Measurements from ENCODE around the gene NFKBIE. TPM values are rescaled to one million over a fixed set of nuclear protein-coding genes. Genes with fewer than 3 reads are reported as not detected.

Gene NFKBIE
- total RNA-seq, 2 donors from 2014 or later, result 20.8 to 34.4 TPM

GRCh38 chr6:44217332-44218143 lies 47.8 kb downstream of the NFKBIE start:
- Histone ChIP-seq H3K4me1 (replicated peaks) (peaks cover 14% of the 10 kb centered on the region), H3K4me3 (no peak overlapping the region), H3K36me3 (no peaks in the 10 kb centered on the region), H3K27me3 (replicated peaks; ENCODE audit: insufficient read depth) (no peaks in the 10 kb centered on the region), H3K9me3 (no peaks in the 10 kb centered on the region), H3K27ac (no peak overlapping the region)
- DNase-seq (ENCODE audit: low spot score), result no peak
- 69% methylated on average over 16 of the region's 16 CpGs for WGBS
- intact Hi-C loops (cut with DNase I), result loop anchor here (2.0 kb wide), 1 partner anchor 19 kb away; no protein-coding TSS in a partner anchor
- TF ChIP-seq POLR2A (IDR thresholded peaks at IDR 0.05) (no peak), POLR2AphosphoS5 (IDR thresholded peaks at IDR 0.05) (no peak), CTCF (IDR thresholded peaks at IDR 0.05) (no peak)

GRCh38 chr6:44216677-44217331 lies 48.5 kb downstream of the NFKBIE start, which contains the start of gene MYMX:
TSS of gene MYMX (plus strand) at chr6:44216926. CDS start at chr6:44217472, 546 bp downstream.
- H3K9me3 ChIP-seq, result no peaks in the 10 kb centered on the region
- H3K36me3 ChIP-seq, result no peaks in the 10 kb centered on the region
- H3K27me3 ChIP-seq (replicated peaks; ENCODE audit: insufficient read depth), result no peaks in the 10 kb centered on the region
- intact Hi-C loops (cut with DNase I), result no loop called here
- TF ChIP-seq CTCF (IDR thresholded peaks at IDR 0.05) (no peak), POLR2A (IDR thresholded peaks at IDR 0.05) (no peak), POLR2AphosphoS5 (IDR thresholded peaks at IDR 0.05) (no peak)
- 42% methylated on average over 7 of the region's 7 CpGs for WGBS
- DNase-seq (ENCODE audit: low spot score), result no peak
- H3K27ac ChIP-seq, result no peak within 1 kb of the TSS
- H3K4me3 ChIP-seq, result no peak within 1 kb of the TSS
- peaks cover 10% of the 10 kb centered on the region for H3K4me1 ChIP-seq (replicated peaks)

- no peaks in the 10 kb centered on the region for H3K9me3 ChIP-seq
- H3K27ac ChIP-seq, result no peak overlapping the region
- intact Hi-C loops (cut with DNase I), result no loop called here
- no peak overlapping the region for H3K4me3 ChIP-seq
- H3K27me3 ChIP-seq (replicated peaks; ENCODE audit: insufficient read depth), result no peaks in the 10 kb centered on the region
- H3K4me1 ChIP-seq (replicated peaks), result peaks cover 6% of the 10 kb centered on the region
- no peak for DNase-seq (ENCODE audit: low spot score)
- WGBS, result 93% methylated on average over 6 of the region's 6 CpGs
- TF ChIP-seq POLR2A (IDR thresholded peaks at IDR 0.05) (no peak), POLR2AphosphoS5 (IDR thresholded peaks at IDR 0.05) (no peak), CTCF (IDR thresholded peaks at IDR 0.05) (no peak)
- no peaks in the 10 kb centered on the region for H3K36me3 ChIP-seq
Observed at GRCh38 chr6:44214307-44214706, 51.0 kb downstream of the NFKBIE start.

GRCh38 chr6:44211284-44211683 lies 54.1 kb downstream of the NFKBIE start:
- no peaks in the 10 kb centered on the region for H3K36me3 ChIP-seq
- 82% methylated on average over 3 of the region's 3 CpGs for WGBS
- H3K27me3 ChIP-seq (replicated peaks; ENCODE audit: insufficient read depth), result no peaks in the 10 kb centered on the region
- DNase-seq (ENCODE audit: low spot score), result no peak
- no peaks in the 10 kb centered on the region for H3K4me1 ChIP-seq (replicated peaks)
- intact Hi-C loops (cut with DNase I), result no loop called here
- TF ChIP-seq POLR2A (IDR thresholded peaks at IDR 0.05) (no peak), POLR2AphosphoS5 (IDR thresholded peaks at IDR 0.05) (no peak), CTCF (IDR thresholded peaks at IDR 0.05) (no peak)
- H3K9me3 ChIP-seq, result no peaks in the 10 kb centered on the region
- no peak overlapping the region for H3K27ac ChIP-seq
- H3K4me3 ChIP-seq, result no peak overlapping the region

MicroRNAs encoded within 50 kb of the gene (microRNA counts, 767-probe panel; counts per million panel counts)
- 431 to 1,117 counts per million in 2 donors for microRNA hsa-miR-4647

Small RNA genes within 50 kb of the gene (small RNA-seq; reads per million reads assigned to genes)
- 0 reads per million in 2 donors for gene RN7SL811P

Other genes with a start within 250 kb of the NFKBIE start
- 10 to 100 TPM; 35.7 to 48.1 TPM for gene MRPL14, start 138.1 kb downstream of the NFKBIE start, total RNA-seq
- gene TMEM63B, start 138.0 kb downstream of the NFKBIE start, total RNA-seq, result 100 to 1,000 TPM in 1 of 2 donors, 10 to 100 TPM in 1; 50.9 to 113 TPM
- 1 to 10 TPM in 1 of 2 donors, not detected in 1; 5.9 TPM for gene CAPN11, start 106.7 kb downstream of the NFKBIE start, total RNA-seq
- not detected for gene MYMX, start 48.6 kb downstream of the NFKBIE start, total RNA-seq
- gene SLC29A1, start 42.0 kb downstream of the NFKBIE start, total RNA-seq, result 10 to 100 TPM; 18.5 to 58.9 TPM
- 100 to 1,000 TPM; 650 to 805 TPM for gene HSP90AB1, start 18.4 kb downstream of the NFKBIE start, total RNA-seq
- 10 to 100 TPM; 44.5 to 59.9 TPM for gene SLC35B2, start 8.0 kb downstream of the NFKBIE start, total RNA-seq
- gene TMEM151B, start 4.9 kb upstream of the NFKBIE start, total RNA-seq, result 1 to 10 TPM in 1 of 2 donors, under 1 TPM in 1; 0.09 to 1.1 TPM
- 10 to 100 TPM; 17.4 to 19.4 TPM for gene AARS2, start 47.8 kb upstream of the NFKBIE start, total RNA-seq
- gene SPATS1, start 77.1 kb upstream of the NFKBIE start, total RNA-seq, result 1 to 10 TPM in 1 of 2 donors, not detected in 1; 2.0 TPM
- 10 to 100 TPM; 18.0 to 18.9 TPM for gene CDC5L, start 122.2 kb upstream of the NFKBIE start, total RNA-seq